HAP-1 (cell line): ENCODE results near the gene UNC93B1.

Source experiments
- DNase-seq, 2 experiments: peaks; one replicate each; pipeline ENCODE4 v3.0.0-alpha.2; 2016 to 2020; ENCODE audit warnings: low spot score in 2 of 2
- H3K27me3 ChIP-seq: fragments of 250-450 bp; sonication (Bioruptor Pico); 2 replicates; pipeline ENCODE4 v1.5.1; 2020; ENCODE audit warnings: low read depth, mild to moderate bottlenecking, moderate library complexity
- H3K36me3 ChIP-seq: fragments of 250-450 bp; sonication (Bioruptor Pico); replicated peaks from 2 replicates; pipeline ENCODE4 v1.5.1; 2020; ENCODE audit warnings: mild to moderate bottlenecking
- H3K4me1 ChIP-seq: fragments of 250-450 bp; sonication (Bioruptor Pico); 2 replicates; pipeline ENCODE4 v1.5.1; 2020; ENCODE audit warnings: mild to moderate bottlenecking
- H3K4me3 ChIP-seq: fragments of 250-450 bp; sonication (Bioruptor Pico); 2 replicates; pipeline ENCODE4 v1.5.1; 2020; ENCODE audit warnings: mild to moderate bottlenecking, moderate library complexity
- H3K9me3 ChIP-seq: fragments of 250-450 bp; sonication (Bioruptor Pico); 2 replicates; pipeline ENCODE4 v1.5.1; 2020; ENCODE audit warnings: mild to moderate bottlenecking, moderate library complexity
- in situ Hi-C: fragments of 300-500 bp; cut with MboI; formaldehyde crosslinking; loops from 3 replicates; pipeline ENCODE4 v1.14.3; 2020; ENCODE audit warnings: low sequenced_read_pairs, inconsistent platforms, mixed read lengths

Gene UNC93B1

DNA sequence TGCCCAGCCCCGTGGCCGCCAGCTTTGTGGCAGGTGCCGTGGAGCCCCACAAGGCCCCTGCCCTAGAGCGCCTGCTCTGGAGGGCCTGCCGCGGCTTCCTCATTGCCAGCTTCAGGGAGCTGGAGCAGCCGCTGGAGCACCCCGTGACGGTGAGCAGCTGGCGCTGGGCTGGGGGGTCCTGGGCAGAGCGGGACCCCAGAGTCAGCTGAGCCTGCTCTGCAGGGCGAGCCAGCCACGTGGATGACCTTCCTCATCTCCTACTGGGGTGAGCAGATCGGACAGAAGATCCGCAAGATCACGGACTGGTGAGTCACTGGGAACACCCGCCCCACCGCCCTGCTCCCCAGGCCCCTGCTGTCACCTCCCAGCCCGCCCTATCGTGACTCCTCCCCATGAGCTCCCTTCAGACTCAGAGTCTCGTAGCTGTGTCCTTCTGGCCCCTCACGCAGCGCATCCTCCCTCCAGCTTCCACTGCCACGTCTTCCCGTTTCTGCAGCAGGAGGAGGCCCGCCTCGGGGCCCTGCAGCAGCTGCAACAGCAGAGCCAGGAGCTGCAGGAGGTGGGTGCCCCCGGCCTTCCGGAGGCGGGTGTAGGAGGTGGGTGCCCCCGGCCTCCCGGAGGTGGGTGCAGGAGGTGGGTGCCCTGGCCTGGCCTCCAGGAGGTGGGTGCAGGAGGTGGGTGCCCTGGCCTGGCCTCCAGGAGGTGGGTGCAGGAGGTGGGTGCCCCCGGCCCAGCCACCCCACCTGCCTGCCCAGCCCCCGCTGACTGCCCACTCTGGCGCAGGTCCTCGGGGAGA, 39.6 kb upstream of the UNC93B1 start:
- Histone ChIP-seq H3K27me3 (no peaks in the 10 kb centered on the region), H3K9me3 (no peaks in the 10 kb centered on the region), H3K4me1 (peaks cover 15% of the 10 kb centered on the region), H3K36me3 (peaks cover 3% of the 10 kb centered on the region), H3K4me3 (no peak overlapping the region)
- DNase-seq: no peak
- in situ Hi-C loops: no loop called here

- peak in 1 of 2 experiments; percentile 8 for DNase-seq
- Histone ChIP-seq H3K4me1 (peaks cover 19% of the 10 kb centered on the region), H3K36me3 (peaks cover 3% of the 10 kb centered on the region), H3K9me3 (no peaks in the 10 kb centered on the region), H3K4me3 (no peak overlapping the region), H3K27me3 (no peaks in the 10 kb centered on the region)
- in situ Hi-C loops: no loop called here
Observed at GRCh38 chr11:68043029-68043348, 39.1 kb upstream of the UNC93B1 start.

DNA sequence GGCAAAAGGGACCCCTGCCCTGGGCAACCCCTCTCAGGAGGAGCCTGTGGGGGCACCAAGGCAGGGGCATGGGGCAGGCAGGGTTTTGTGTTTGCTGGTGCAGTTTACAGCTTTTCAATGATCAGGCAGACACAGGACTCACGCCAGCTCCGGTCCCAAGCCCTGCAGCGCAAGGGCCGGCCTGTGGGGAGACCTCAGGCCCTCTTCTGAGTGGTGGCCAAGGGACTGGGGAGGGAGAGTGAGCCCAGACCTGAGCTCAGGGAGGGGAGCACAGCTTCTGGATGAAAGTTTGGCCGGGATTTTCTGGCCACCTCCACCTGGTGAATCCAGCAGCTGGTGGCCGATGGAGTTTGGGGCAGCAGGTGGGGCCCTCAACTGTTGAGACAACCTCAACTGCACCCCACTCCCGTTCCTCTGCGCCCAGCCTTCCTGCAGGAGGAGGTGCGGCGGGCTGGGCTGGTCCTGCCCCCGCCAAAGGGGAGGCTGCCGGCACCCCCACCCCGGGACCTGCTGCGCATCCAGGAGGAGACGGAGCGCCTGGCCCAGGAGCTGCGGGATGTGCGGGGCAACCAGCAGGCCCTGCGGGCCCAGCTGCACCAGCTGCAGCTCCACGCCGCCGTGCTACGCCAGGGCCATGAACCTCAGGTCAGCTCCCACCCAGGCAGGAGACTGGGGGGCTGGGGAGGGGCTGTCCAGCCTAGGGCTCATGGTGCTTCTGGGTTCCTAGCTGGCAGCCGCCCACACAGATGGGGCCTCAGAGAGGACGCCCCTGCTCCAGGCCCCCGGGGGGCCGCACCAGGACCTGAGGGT, 38.5 kb upstream of the UNC93B1 start:
- no peak overlapping the region for H3K4me3 ChIP-seq
- no peaks in the 10 kb centered on the region for H3K27me3 ChIP-seq
- peaks cover 3% of the 10 kb centered on the region for H3K36me3 ChIP-seq
- H3K9me3 ChIP-seq: no peaks in the 10 kb centered on the region
- DNase-seq: peak in 1 of 2 experiments; percentile 9
- in situ Hi-C loops: no loop called here
- peaks cover 19% of the 10 kb centered on the region for H3K4me1 ChIP-seq

GRCh38 chr11:68041617-68042218, 37.8 kb upstream of the UNC93B1 start:
- DNase-seq: no peak
- in situ Hi-C loops: no loop called here
- Histone ChIP-seq H3K36me3 (peaks cover 6% of the 10 kb centered on the region), H3K9me3 (no peaks in the 10 kb centered on the region), H3K4me3 (no peak overlapping the region), H3K27me3 (no peaks in the 10 kb centered on the region), H3K4me1 (peaks cover 19% of the 10 kb centered on the region)

- H3K9me3 ChIP-seq: no peaks in the 10 kb centered on the region
- H3K27me3 ChIP-seq: no peaks in the 10 kb centered on the region
- peaks cover 19% of the 10 kb centered on the region for H3K4me1 ChIP-seq
- H3K36me3 ChIP-seq: peaks cover 11% of the 10 kb centered on the region
- peak overlapping the region; percentile 51 for H3K4me3 ChIP-seq
- no peak for DNase-seq
- in situ Hi-C loops: no loop called here
Observed at GRCh38 chr11:68040957-68041591, 37.2 kb upstream of the UNC93B1 start.

GRCh38 chr11:68040101-68040956, 36.4 kb upstream of the UNC93B1 start:
- peaks cover 14% of the 10 kb centered on the region for H3K36me3 ChIP-seq
- H3K9me3 ChIP-seq: no peaks in the 10 kb centered on the region
- peak overlapping the region; percentile 51 for H3K4me3 ChIP-seq
- H3K27me3 ChIP-seq: no peaks in the 10 kb centered on the region
- DNase-seq: peak; percentile 31 to 72
- peaks cover 19% of the 10 kb centered on the region for H3K4me1 ChIP-seq
- in situ Hi-C loops: no loop called here

DNA sequence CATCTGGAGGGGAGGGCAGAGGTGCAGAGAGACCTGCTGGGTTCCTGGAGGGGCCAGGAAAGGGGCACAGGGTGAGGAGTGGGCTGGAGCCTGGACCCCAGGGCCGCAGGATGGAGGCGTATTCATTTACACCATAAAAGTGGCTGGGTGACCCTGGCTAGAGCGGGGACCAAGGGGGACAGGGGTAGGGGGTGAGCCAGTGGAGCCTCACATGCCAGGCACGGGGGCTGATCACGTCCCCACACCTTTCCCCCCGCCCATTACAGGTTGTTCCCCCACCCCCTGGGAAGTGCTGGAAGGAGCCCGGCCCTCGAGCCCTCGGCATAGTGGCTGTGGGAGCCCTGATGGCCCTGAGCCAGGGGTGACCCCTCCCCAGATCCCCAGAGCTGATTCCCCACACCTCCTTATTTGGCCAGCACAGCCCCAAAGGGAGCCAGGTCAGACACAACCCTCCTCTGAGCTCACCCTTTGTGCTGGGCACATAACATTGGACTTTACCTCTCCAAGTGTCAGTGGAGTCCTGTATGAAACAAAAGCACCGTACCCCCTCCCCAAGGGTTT, 35.7 kb upstream of the UNC93B1 start:
- no peaks in the 10 kb centered on the region for H3K27me3 ChIP-seq
- H3K9me3 ChIP-seq: no peaks in the 10 kb centered on the region
- no peak for DNase-seq
- peaks cover 11% of the 10 kb centered on the region for H3K36me3 ChIP-seq
- peak overlapping the region; percentile 51 for H3K4me3 ChIP-seq
- in situ Hi-C loops: no loop called here
- H3K4me1 ChIP-seq: peaks cover 19% of the 10 kb centered on the region

- H3K4me3 ChIP-seq: peak within 1 kb of the TSS; percentile 51
- H3K9me3 ChIP-seq: no peaks in the 10 kb centered on the region
- in situ Hi-C loops: no loop called here
- no peaks in the 10 kb centered on the region for H3K27me3 ChIP-seq
- DNase-seq: peak; percentile 75 to 90
- peaks cover 16% of the 10 kb centered on the region for H3K36me3 ChIP-seq
- peaks cover 19% of the 10 kb centered on the region for H3K4me1 ChIP-seq
Observed at GRCh38 chr11:68038718-68039525, 35.0 kb upstream of the UNC93B1 start, which contains the start of gene TCIRG1. TSS of gene TCIRG1 (plus strand) at chr11:68039025. CDS start at chr11:68041272, 2,247 bp downstream.

GRCh38 chr11:68038226-68038717, 34.4 kb upstream of the UNC93B1 start:
- Histone ChIP-seq H3K4me1 (peaks cover 19% of the 10 kb centered on the region), H3K4me3 (peak overlapping the region; percentile 51), H3K36me3 (peaks cover 23% of the 10 kb centered on the region), H3K27me3 (no peaks in the 10 kb centered on the region), H3K9me3 (no peaks in the 10 kb centered on the region)
- in situ Hi-C loops: no loop called here
- DNase-seq: no peak

DNA sequence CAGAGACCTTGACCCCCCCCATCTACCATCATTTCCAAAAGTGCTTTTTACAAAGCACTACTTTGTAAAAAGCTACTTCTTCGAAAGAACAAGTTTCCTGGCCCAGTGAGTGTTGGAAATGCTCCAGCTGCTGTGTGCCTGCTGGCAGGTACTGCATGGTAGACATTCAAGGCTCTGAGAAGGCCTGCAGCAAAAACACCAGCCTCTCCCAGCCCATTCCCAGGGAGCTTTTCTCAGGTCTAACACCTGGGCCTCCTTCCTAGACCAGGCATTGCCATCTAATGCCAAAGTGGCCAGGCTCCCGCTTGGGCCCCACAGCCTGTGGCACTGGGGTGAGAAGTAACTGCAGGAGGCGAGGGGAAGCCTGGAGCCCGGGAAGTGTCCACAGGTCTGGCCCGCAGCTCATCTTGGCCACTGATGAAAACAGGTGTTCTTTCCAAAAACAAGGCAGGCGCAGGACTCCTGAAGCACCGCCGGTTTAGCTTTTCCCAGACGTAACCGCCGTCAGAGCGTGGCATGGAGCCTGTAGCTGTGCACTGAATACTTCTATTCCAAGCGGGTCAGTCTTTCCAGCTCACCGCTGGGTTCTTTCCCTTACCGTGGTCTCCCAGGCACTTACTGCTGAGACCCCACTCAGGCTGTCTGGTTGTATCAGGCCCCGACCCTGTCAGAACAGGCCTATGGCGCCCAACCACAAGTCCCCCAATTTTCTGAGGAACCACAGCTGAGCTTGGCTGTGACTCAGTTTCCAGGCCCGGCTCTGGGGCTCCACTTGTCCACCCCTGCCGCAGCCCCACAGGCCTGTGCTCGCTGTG, 33.7 kb upstream of the UNC93B1 start:
- Histone ChIP-seq H3K36me3 (peaks cover 29% of the 10 kb centered on the region), H3K4me3 (no peak overlapping the region), H3K4me1 (peaks cover 19% of the 10 kb centered on the region), H3K9me3 (no peaks in the 10 kb centered on the region), H3K27me3 (no peaks in the 10 kb centered on the region)
- in situ Hi-C loops: no loop called here
- no peak for DNase-seq

DNA sequence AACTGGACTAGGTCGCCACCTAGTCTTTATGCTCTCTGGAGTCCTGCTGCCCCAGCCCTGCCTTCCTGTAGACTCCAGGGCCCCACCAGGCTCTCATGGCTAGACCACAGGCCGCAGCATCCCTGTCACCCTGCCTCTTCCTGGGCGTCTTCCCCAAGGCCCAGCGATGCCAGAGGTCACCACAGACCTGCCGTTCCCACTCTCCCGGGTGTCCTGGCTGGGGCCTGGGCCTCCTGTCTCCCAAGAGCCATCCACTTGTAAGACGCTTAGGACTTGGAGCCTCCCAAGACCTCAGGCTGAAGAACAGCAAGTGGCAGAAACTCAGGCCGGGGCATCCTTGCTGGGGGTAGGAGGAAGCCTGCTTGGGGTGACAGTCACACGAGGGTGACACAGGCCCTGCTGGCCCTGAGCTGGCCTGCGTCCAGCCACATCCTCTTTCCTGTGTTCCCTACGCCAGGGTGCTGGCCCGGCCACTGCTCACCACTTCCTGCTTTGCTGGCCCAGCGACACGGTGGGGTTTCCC, 32.9 kb upstream of the UNC93B1 start:
- H3K4me3 ChIP-seq: no peak overlapping the region
- in situ Hi-C loops: no loop called here
- peaks cover 19% of the 10 kb centered on the region for H3K4me1 ChIP-seq

More for the DNA sequence above, 32.9 kb upstream of the UNC93B1 start:
- Histone ChIP-seq H3K36me3 (peaks cover 35% of the 10 kb centered on the region), H3K27me3 (no peaks in the 10 kb centered on the region), H3K9me3 (no peaks in the 10 kb centered on the region)
- no peak for DNase-seq
